H1 (cell line): ENCODE data around the gene MANF. TPM values are rescaled to one million over a fixed set of nuclear protein-coding genes. Genes with fewer than 3 reads are reported as not detected.

ENCODE experiments used
- CHD7 ChIP-seq: fragments of 300-600 bp; sonication (generic); IDR thresholded peaks from 2 replicates; pipeline ENCODE4 v1.7.1; 2012; ENCODE audit warnings: low read length, moderate library complexity, mild to moderate bottlenecking, inconsistent platforms; ENCODE audit not compliant: insufficient replicate concordance
- EZH2 ChIP-seq: fragments of 200-600 bp; sonication (generic); IDR thresholded peaks from 2 replicates; pipeline ENCODE4 v1.7.1; 2012; ENCODE audit warnings: low read depth, mild to moderate bottlenecking, moderate library complexity, low read length, inconsistent platforms; ENCODE audit not compliant: severe bottlenecking
- MAFK ChIP-seq: IDR thresholded peaks from 2 replicates; pipeline ENCODE4 v1.6.1; 2012; ENCODE audit warnings: low read depth, mild to moderate bottlenecking, improper control_type of control experiment, low read length
- POU5F1 ChIP-seq: IDR thresholded peaks from 2 replicates; pipeline ENCODE4 v1.6.1; 2011; ENCODE audit warnings: low read depth, mild to moderate bottlenecking, low read length, moderate library complexity
- YY1 ChIP-seq: IDR thresholded peaks from 2 replicates; pipeline ENCODE4 v1.6.1; 2011; ENCODE audit warnings: low read depth, mild to moderate bottlenecking, low read length
- polyA plus RNA-seq, 7 experiments: library from polyadenylated mRNA; depleted of rRNA in 3 of 7; stranded (reverse) in 5 of 7; unstranded in 2 of 7; fragments of >200 nt in 5 of 7; fragments of 200-250 nt in 2 of 7; gene quantifications; 1 replicate in 5 of 7; 2 replicates in 1 of 7; 4 replicates in 1 of 7; pipeline versions ENCODE4 v1.2.1 to v1.2.3, GENCODE V29; 2011 to 2013; ENCODE audit warnings: missing spikeins in 2 of 7, mixed read lengths in 2 of 7
- total RNA-seq: library from RNA; stranded (reverse); fragmentation: NEBNext Ultra II Directional; extraction: Animal tissue kit (Norgen Biotek cat#: 25700); gene quantifications from 2 replicates; pipeline ENCODE4 v1.2.1, GENCODE V29; 2021

The MANF gene
- total and polyA plus RNA-seq, 2 of the 8 experiments (the other 6 are each of a cell fraction or from before 2014, with no cell fraction given): 37.5 to 159 TPM

GRCh38 chr3:51378726-51379125, 6.4 kb upstream of the MANF start (continued):
- TF ChIP-seq CHD7 (no peak), MAFK (no peak), EZH2 (no peak), YY1 (no peak), POU5F1 (no peak)
